OCI-LY1 (cell line): ENCODE measurements around the gene CLEC14A.

Source experiments
- H2AFZ ChIP-seq: fragments of 200-600 bp; sonication (generic), shearing (Covaris generic); 2 replicates; pipeline ENCODE4 v1.6.0; 2014; ENCODE audit warnings: antibody characterized with exemption, mild to moderate bottlenecking, low read length
- H3F3A ChIP-seq: fragments of 200-600 bp; sonication (generic), shearing (Covaris generic); 2 replicates; pipeline ENCODE4 v1.6.0; 2014; ENCODE audit warnings: mild to moderate bottlenecking, antibody characterized with exemption, low read length, moderate library complexity; ENCODE audit not compliant: insufficient read depth
- H3K27ac ChIP-seq: fragments of 200-600 bp; sonication (generic); 2 replicates; pipeline ENCODE4 v1.5.1; 2014; ENCODE audit warnings: low read length, mixed run types, mild to moderate bottlenecking, low read depth; ENCODE audit not compliant: poor library complexity, severe bottlenecking
- H3K27me3 ChIP-seq: fragments of 200-600 bp; sonication (generic); 2 replicates; pipeline ENCODE4 v1.6.0; 2014; ENCODE audit warnings: antibody characterized with exemption, mild to moderate bottlenecking, low read length, moderate library complexity; ENCODE audit not compliant: insufficient read depth
- H3K36me3 ChIP-seq: fragments of 200-600 bp; sonication (generic); 2 replicates; pipeline ENCODE4 v1.6.1; 2014; ENCODE audit warnings: mild to moderate bottlenecking, antibody characterized with exemption, low read length, moderate library complexity, mixed read lengths; ENCODE audit not compliant: insufficient read depth
- H3K4me1 ChIP-seq: fragments of 200-600 bp; sonication (generic); 2 replicates; pipeline ENCODE4 v1.5.1; 2014; ENCODE audit warnings: mild to moderate bottlenecking, low read length, moderate library complexity; ENCODE audit not compliant: insufficient read depth, severe bottlenecking
- H3K4me2 ChIP-seq: fragments of 200-600 bp; sonication (generic), shearing (Covaris generic); 2 replicates; pipeline ENCODE4 v1.6.1; 2014; ENCODE audit warnings: low read length
- H3K4me3 ChIP-seq: fragments of 200-600 bp; sonication (generic); 2 replicates; pipeline ENCODE4 v1.5.1; 2014; ENCODE audit warnings: low read length, low read depth, mild to moderate bottlenecking, mixed read lengths; ENCODE audit not compliant: poor library complexity, severe bottlenecking
- H3K79me2 ChIP-seq: fragments of 200-600 bp; shearing (Covaris generic); 2 replicates; pipeline ENCODE4 v1.6.1; 2016; ENCODE audit warnings: mixed run types, low read length, mixed read lengths; ENCODE audit not compliant: insufficient read depth
- H3K9ac ChIP-seq: fragments of 200-600 bp; sonication (generic), shearing (Covaris generic); 2 replicates; pipeline ENCODE4 v1.6.1; 2014; ENCODE audit warnings: mild to moderate bottlenecking, low read length, mixed read lengths
- H3K9me2 ChIP-seq: fragments of 200-600 bp; sonication (generic), shearing (Covaris generic); 2 replicates; pipeline ENCODE4 v1.6.1; 2014; ENCODE audit warnings: low read depth, mild to moderate bottlenecking, low read length, mixed read lengths
- H3K9me3 ChIP-seq: fragments of 200-600 bp; shearing (Covaris generic); 2 replicates; pipeline ENCODE4 v1.6.1; 2014; ENCODE audit warnings: low read length, mixed read lengths
- H4K20me1 ChIP-seq: fragments of 200-600 bp; sonication (generic), shearing (Covaris generic); 2 replicates; pipeline ENCODE4 v1.6.0; 2016; ENCODE audit warnings: mild to moderate bottlenecking, low read length; ENCODE audit not compliant: insufficient read depth
- EZH2 ChIP-seq: fragments of 200-600 bp; sonication (generic), shearing (Covaris generic); IDR thresholded peaks from 2 replicates; pipeline ENCODE4 v1.8.0; 2017; ENCODE audit warnings: borderline replicate concordance, mixed run types, mild to moderate bottlenecking, antibody characterized with exemption, low read length, moderate library complexity, mixed read lengths
- TF ChIP-seq, protein P1 (sequence below): fragments of 200-600 bp; sonication (generic), shearing (Covaris generic); IDR thresholded peaks from 2 replicates; pipeline ENCODE4 v1.5.1; 2017; ENCODE audit warnings: mild to moderate bottlenecking, antibody characterized with exemption, low read length, moderate library complexity, mixed read lengths

CLEC14A gene, protein sequence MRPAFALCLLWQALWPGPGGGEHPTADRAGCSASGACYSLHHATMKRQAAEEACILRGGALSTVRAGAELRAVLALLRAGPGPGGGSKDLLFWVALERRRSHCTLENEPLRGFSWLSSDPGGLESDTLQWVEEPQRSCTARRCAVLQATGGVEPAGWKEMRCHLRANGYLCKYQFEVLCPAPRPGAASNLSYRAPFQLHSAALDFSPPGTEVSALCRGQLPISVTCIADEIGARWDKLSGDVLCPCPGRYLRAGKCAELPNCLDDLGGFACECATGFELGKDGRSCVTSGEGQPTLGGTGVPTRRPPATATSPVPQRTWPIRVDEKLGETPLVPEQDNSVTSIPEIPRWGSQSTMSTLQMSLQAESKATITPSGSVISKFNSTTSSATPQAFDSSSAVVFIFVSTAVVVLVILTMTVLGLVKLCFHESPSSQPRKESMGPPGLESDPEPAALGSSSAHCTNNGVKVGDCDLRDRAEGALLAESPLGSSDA

DNA sequence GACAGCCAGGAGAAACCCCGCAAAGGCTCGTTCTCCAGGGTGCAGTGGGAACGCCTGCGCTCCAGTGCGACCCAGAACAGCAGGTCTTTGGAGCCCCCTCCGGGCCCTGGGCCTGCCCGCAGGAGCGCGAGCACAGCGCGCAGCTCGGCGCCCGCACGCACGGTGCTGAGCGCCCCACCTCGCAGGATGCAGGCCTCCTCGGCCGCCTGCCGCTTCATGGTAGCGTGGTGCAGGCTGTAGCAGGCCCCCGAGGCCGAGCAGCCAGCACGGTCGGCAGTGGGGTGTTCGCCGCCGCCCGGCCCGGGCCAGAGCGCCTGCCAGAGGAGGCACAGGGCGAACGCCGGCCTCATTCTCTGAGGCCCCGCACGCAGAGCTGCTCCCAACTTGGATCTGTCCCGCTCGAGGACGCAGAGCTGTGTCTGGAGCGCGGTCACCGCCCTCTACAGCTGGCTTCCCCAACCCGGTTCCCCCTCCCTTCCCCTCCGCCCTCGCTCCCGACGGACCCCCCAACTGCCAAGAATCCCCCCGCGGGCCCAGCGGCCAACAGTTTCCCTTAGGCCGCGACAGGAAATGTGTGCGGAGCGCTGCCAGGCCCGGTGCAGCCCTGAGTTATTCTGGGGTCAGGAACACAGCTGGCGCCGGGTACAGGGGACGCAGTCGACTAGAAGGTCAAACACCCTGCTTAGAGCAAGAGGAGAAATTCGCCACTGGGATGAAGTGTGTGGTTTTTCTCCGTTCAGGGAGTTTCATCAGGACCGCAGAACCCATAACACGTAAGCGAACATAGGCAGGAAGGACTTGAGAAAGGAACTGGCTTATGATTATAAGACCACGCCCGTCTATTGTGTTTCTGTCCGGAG, at the start of gene CLEC14A:
Gene CLEC14A (minus strand): TSS at position 421 of the 860 bp plus-strand sequence. CDS start 71 bp downstream, at position 350.
- H4K20me1 ChIP-seq: no peaks in the 10 kb centered on the region
- H3K27ac ChIP-seq: no peak within 1 kb of the TSS
- H2AFZ ChIP-seq: no peak within 1 kb of the TSS
- peaks cover 3% of the 10 kb centered on the region; the same call in 1 of the 2 replicates for H3K9me3 ChIP-seq
- H3K36me3 ChIP-seq: no peaks in the 10 kb centered on the region; the same call in 1 of the 2 replicates
- TF ChIP-seq EZH2: no peak
- TF ChIP-seq, protein P1, sequence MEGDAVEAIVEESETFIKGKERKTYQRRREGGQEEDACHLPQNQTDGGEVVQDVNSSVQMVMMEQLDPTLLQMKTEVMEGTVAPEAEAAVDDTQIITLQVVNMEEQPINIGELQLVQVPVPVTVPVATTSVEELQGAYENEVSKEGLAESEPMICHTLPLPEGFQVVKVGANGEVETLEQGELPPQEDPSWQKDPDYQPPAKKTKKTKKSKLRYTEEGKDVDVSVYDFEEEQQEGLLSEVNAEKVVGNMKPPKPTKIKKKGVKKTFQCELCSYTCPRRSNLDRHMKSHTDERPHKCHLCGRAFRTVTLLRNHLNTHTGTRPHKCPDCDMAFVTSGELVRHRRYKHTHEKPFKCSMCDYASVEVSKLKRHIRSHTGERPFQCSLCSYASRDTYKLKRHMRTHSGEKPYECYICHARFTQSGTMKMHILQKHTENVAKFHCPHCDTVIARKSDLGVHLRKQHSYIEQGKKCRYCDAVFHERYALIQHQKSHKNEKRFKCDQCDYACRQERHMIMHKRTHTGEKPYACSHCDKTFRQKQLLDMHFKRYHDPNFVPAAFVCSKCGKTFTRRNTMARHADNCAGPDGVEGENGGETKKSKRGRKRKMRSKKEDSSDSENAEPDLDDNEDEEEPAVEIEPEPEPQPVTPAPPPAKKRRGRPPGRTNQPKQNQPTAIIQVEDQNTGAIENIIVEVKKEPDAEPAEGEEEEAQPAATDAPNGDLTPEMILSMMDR: no peak
- H3F3A ChIP-seq: no peaks in the 10 kb centered on the region
- no peak within 1 kb of the TSS for H3K4me3 ChIP-seq
- no peaks in the 10 kb centered on the region for H3K27me3 ChIP-seq
- no peak within 1 kb of the TSS for H3K4me2 ChIP-seq
- H3K4me1 ChIP-seq: peaks cover 6% of the 10 kb centered on the region
- no peak within 1 kb of the TSS for H3K9ac ChIP-seq
- H3K9me2 ChIP-seq: no peaks in the 10 kb centered on the region
- no peaks in the 10 kb centered on the region for H3K79me2 ChIP-seq

- H3F3A ChIP-seq: no peaks in the 10 kb centered on the region
- H3K27me3 ChIP-seq: no peaks in the 10 kb centered on the region
- no peaks in the 10 kb centered on the region for H3K36me3 ChIP-seq
- H3K9ac ChIP-seq: no peak overlapping the region
- no peaks in the 10 kb centered on the region for H3K79me2 ChIP-seq
- H3K4me1 ChIP-seq: no peaks in the 10 kb centered on the region
- H2AFZ ChIP-seq: no peak overlapping the region
- H3K4me2 ChIP-seq: no peak overlapping the region
- H4K20me1 ChIP-seq: no peaks in the 10 kb centered on the region
- no peak overlapping the region for H3K27ac ChIP-seq
- no peak for TF ChIP-seq EZH2
- TF ChIP-seq, protein P1: no peak
- no peak overlapping the region for H3K4me3 ChIP-seq
- no peaks in the 10 kb centered on the region for H3K9me2 ChIP-seq
- no peaks in the 10 kb centered on the region; the same call in 1 of the 2 replicates for H3K9me3 ChIP-seq
Measured at GRCh38 chr14:38302966-38303365, 47.1 kb upstream of the CLEC14A start.

DNA sequence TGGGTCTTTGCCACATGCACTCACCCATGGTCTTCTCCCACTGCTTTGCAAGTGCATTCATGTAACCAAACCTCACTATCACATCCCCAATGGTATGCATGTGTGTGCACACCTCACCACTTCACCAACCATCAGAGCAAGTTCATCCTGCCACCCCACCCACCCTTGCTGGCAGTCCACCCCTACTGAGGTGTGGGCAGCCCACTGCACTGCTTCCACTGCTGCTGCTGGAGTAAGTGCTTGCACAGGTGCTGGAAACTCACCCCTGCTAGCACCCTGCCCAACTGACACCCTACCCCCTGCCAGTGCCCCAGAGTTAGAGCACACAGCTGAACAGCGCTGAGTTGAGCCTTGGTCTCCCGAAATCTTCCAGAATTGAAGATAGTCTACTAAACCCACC, 46.1 kb upstream of the CLEC14A start:
- Histone ChIP-seq H3K36me3 (no peaks in the 10 kb centered on the region), H3K9me3 (no peaks in the 10 kb centered on the region; the same call in 1 of the 2 replicates), H3K4me2 (no peak overlapping the region), H3K27me3 (no peaks in the 10 kb centered on the region), H2AFZ (no peak overlapping the region), H3K4me1 (no peaks in the 10 kb centered on the region), H3K4me3 (no peak overlapping the region), H3K9me2 (no peaks in the 10 kb centered on the region), H3K27ac (no peak overlapping the region), H3K9ac (no peak overlapping the region), H3F3A (no peaks in the 10 kb centered on the region), H4K20me1 (no peaks in the 10 kb centered on the region), H3K79me2 (no peaks in the 10 kb centered on the region)
- no peak for TF ChIP-seq EZH2
- TF ChIP-seq, protein P1: no peak
